GM12892 (cell line): ENCODE results near the gene PTPN20.
"Not testable (repeated sequence)": the region's sequence is repeated elsewhere in the genome, so short reads cannot be mapped to it uniquely, and the experiment has no call there.

Experiments
- POLR2A ChIP-seq: IDR thresholded peaks from 2 replicates; pipeline ENCODE4 v1.6.1; 2011; ENCODE audit warnings: low read depth, low read length, control low read depth
- POLR2AphosphoS5 ChIP-seq: IDR thresholded peaks from 2 replicates; pipeline ENCODE4 v1.6.1; 2011; ENCODE audit warnings: low read depth, low read length, control low read depth
- TAF1 ChIP-seq: IDR thresholded peaks from 2 replicates; pipeline ENCODE4 v1.6.1; 2011; ENCODE audit warnings: low read depth, mild to moderate bottlenecking, control low read depth, low read length, borderline replicate concordance

DNA sequence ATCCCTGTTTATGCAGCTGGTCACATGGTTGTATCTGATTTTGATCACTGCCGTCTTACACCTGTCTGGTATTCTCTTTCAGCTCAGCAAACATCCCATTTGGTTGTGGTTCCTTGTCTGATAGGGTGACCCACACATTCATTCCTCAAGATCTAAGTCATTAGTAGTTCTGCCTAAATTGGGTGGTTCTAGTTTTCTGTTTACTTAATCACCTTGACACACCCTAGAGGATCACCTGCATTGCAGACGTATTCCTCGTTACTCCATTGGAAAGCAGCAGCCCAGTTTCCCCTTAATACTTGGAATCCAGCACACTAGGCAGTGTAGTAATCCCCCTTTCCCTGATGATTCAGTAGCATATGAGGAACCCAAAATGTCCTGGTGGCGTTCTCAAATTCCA, 41.3 kb downstream of the PTPN20 start:
- TF ChIP-seq POLR2A, TAF1, POLR2AphosphoS5: not testable (repeated sequence)
